ACHN (cell line): ENCODE results near the gene TYMP.

ENCODE experiments used
- DNase-seq: peaks from one replicate; pipeline ENCODE4 v3.0.0-alpha.2; 2015
- in situ Hi-C: cut with HindIII; loops from 2 replicates; pipeline ENCODE4 v1.10.0; 2017; ENCODE audit warnings: low sequenced_read_pairs, low pct_ligation_motif_present, low pct_unique_long_range_greater_than_20kb

The TYMP gene

DNA sequence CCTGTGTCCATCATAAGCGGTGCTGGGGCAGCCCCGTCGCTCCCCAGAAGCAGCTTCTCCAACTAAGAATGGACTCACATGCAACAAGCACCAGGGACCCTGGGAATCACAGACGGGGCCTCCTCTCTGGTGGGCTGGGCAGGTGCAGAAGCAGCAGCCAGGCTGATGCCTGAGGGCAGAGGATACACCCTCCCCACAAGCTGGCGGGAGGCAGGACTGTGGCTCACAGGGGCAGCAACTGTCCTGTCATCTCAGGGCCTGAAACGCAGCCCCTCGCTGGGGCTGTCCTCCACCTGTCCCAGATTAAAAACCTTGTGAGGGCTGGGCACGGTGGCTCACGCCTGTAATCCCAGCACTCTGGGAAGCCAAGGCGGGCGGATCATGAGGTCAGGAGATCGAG lies 51.9 kb downstream of the TYMP start:
- in situ Hi-C loops: no loop called here
- DNase-seq: no peak

DNA sequence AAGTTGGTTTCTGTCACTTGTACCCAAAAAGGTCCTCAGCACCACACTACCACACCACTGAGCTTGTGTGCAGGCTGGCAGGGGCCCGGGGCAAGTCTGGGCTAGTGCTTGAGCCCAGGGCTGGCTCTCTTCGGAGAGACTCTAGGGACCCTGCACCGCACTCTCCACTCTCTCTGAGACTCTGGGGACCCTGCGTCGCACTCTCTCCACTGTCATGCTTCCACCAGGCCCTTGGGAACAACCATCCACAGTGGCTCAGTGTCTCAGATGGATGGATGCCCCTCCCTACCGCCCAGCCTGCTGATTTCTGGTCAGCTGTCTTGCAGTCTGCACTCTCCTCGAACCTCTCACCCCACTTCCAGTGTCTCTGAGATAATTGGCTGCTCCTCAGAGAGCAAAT lies 52.9 kb downstream of the TYMP start:
- DNase-seq: no peak

More for the DNA sequence above, 52.9 kb downstream of the TYMP start:
- in situ Hi-C loops: no loop called here
